ENCODE data around the gene SDHC. TPM values are rescaled to one million over a fixed set of nuclear protein-coding genes. Genes with fewer than 3 reads are reported as not detected.

Gene SDHC
- total and polyA plus RNA-seq, 2 experiments from 2014 or later = 84.4 to 107 TPM

- H3K4me1 Mint-ChIP-seq = peaks cover 47% of the 10 kb centered on the region
- peak overlapping the region; percentile 86; the same call in 1 of the 2 replicates for H2AFZ ChIP-seq
- no peak for TF ChIP-seq NANOG (IDR thresholded peaks at IDR 0.05; ENCODE audit: borderline replicate concordance)
- no peak for TF ChIP-seq STAT1 (IDR thresholded peaks at IDR 0.05; ENCODE audit: unreplicated experiment)
- no peak for TF ChIP-seq EZH2 (IDR thresholded peaks at IDR 0.05; ENCODE audit: low read depth, unreplicated experiment)
- 0 out of 2 replicates have a peak, but pooled peaks have one; percentile 17 for TF ChIP-seq ETS1 (IDR thresholded peaks at IDR 0.05)
- no peak for TF ChIP-seq JUNB (IDR thresholded peaks at IDR 0.05; ENCODE audit: unreplicated experiment)
- TF ChIP-seq EZH2phosphoT487 (IDR thresholded peaks at IDR 0.05; ENCODE audit: unreplicated experiment) = no peak
- TF ChIP-seq CREB1 (CRISPR knock-in tag; IDR thresholded peaks at IDR 0.05; ENCODE audit: low read depth) = peak; percentile 83
- TF ChIP-seq CTCF (conservative IDR thresholded peaks at IDR 0.05; ENCODE audit: low read depth in 2 of 2) = no peak
- H3K4me3 ChIP-seq = peak overlapping the region; percentile 80
- peaks cover 3% of the 10 kb centered on the region for H3K27me3 Mint-ChIP-seq (ENCODE audit: insufficient read depth, low read depth, poor library complexity)
- H3F3A ChIP-seq (replicated peaks; ENCODE audit: low read depth) = peaks cover 3% of the 10 kb centered on the region; the same call in 1 of the 2 replicates
- peak; percentile 61 for DNase-seq (ENCODE audit: low spot score)
- ATAC-seq = peak; percentile 28
- H3K4me3 Mint-ChIP-seq = peak overlapping the region; percentile 96
- H3K36me3 Mint-ChIP-seq (ENCODE audit: low read depth) = no peaks in the 10 kb centered on the region
- no peaks in the 10 kb centered on the region for H4K20me1 ChIP-seq (replicated peaks; ENCODE audit: insufficient read depth)
- H3K27ac ChIP-seq (ENCODE audit: low read depth) = peak overlapping the region; percentile 90
- H3K9me3 Mint-ChIP-seq = no peaks in the 10 kb centered on the region
- H3K4me1 ChIP-seq (ENCODE audit: insufficient read depth) = peaks cover 49% of the 10 kb centered on the region
- H3K27me3 ChIP-seq (ENCODE audit: insufficient read depth) = no peaks in the 10 kb centered on the region
- H3K9me2 ChIP-seq (ENCODE audit: insufficient read depth) = no peaks in the 10 kb centered on the region
- H3K27ac Mint-ChIP-seq = no peak overlapping the region
- peaks cover 16% of the 10 kb centered on the region for H3K79me2 ChIP-seq (replicated peaks; ENCODE audit: insufficient read depth)
- peak overlapping the region; percentile 83 for H3K4me2 ChIP-seq
- no peaks in the 10 kb centered on the region for H3K36me3 ChIP-seq (ENCODE audit: insufficient read depth)
Measured at GRCh38 chr1:161304927-161305866, 9.0 kb upstream of the SDHC start.

- H3K4me1 Mint-ChIP-seq = peaks cover 45% of the 10 kb centered on the region
- peak overlapping the region; percentile 80 for H3K4me3 ChIP-seq
- H3K36me3 Mint-ChIP-seq (ENCODE audit: low read depth) = no peaks in the 10 kb centered on the region
- peak overlapping the region; percentile 73; the same call in 1 of the 2 replicates for H3K27ac ChIP-seq (ENCODE audit: low read depth)
- H4K20me1 ChIP-seq (replicated peaks; ENCODE audit: insufficient read depth) = no peaks in the 10 kb centered on the region
- H3K27me3 Mint-ChIP-seq (ENCODE audit: insufficient read depth, low read depth, poor library complexity) = peaks cover 3% of the 10 kb centered on the region
- ATAC-seq (peak; percentile 87), DNase-seq (ENCODE audit: low spot score) (peak; percentile 97)
- peaks cover 16% of the 10 kb centered on the region for H3K79me2 ChIP-seq (replicated peaks; ENCODE audit: insufficient read depth)
- H3K36me3 ChIP-seq (ENCODE audit: insufficient read depth) = no peaks in the 10 kb centered on the region
- no peaks in the 10 kb centered on the region for H3K9me3 Mint-ChIP-seq
- H2AFZ ChIP-seq = peak overlapping the region; percentile 87; the same call in 1 of the 2 replicates
- H3K4me3 Mint-ChIP-seq = peak overlapping the region; percentile 96
- H3K4me2 ChIP-seq = peak overlapping the region; percentile 83
- H3K27me3 ChIP-seq (ENCODE audit: insufficient read depth) = no peaks in the 10 kb centered on the region
- H3F3A ChIP-seq (replicated peaks; ENCODE audit: low read depth) = 0 out of 2 replicates have a peak, but pooled peaks cover 3% of the 10 kb centered on the region
- H3K27ac Mint-ChIP-seq = peak overlapping the region; percentile 61; the same call in 1 of the 2 replicates
- H3K9me2 ChIP-seq (ENCODE audit: insufficient read depth) = no peaks in the 10 kb centered on the region
- TF ChIP-seq CREB1 (CRISPR knock-in tag; IDR thresholded peaks at IDR 0.05; ENCODE audit: low read depth) (peak; percentile 78), POLR2AphosphoS5 (IDR thresholded peaks at IDR 0.05; ENCODE audit: low read depth) (peak; percentile 92), CTCF (conservative IDR thresholded peaks at IDR 0.05; ENCODE audit: low read depth in 2 of 2) (peak; percentile 71 to 93), REST (IDR thresholded peaks at IDR 0.05; ENCODE audit: unreplicated experiment) (peak; percentile 22), ZNF331 (CRISPR knock-in tag; IDR thresholded peaks at IDR 0.05; ENCODE audit: low read depth) (no peak)
- peaks cover 43% of the 10 kb centered on the region for H3K4me1 ChIP-seq (ENCODE audit: insufficient read depth)
Measured at GRCh38 chr1:161305867-161306519, 8.2 kb upstream of the SDHC start.

Measured in GM23338 (cell line).